Esophagus squamous epithelium (tissue), 5 donors: ENCODE measurements around the gene ENDOU. TPM values are rescaled to one million over a fixed set of nuclear protein-coding genes. Genes with fewer than 3 reads are reported as not detected.

ENCODE experiments used
- DNase-seq: peaks from one replicate; lab custom pipeline; 2025; lab: John Stamatoyannopoulos, UW
- H3K27ac ChIP-seq, 4 donors: fragments of 200-600 bp; sonication (generic); one replicate each; pipeline ENCODE4 v1.5.1; 2016 to 2019; ENCODE audit warnings: mild to moderate bottlenecking in 1 of 4
- H3K27me3 ChIP-seq, 4 donors: fragments of 200-600 bp; sonication (generic); 1 replicate in 3 of 4; 2 replicates in 1 of 4; pipeline versions ENCODE4 v1.5.1 to v1.6.0; 2017 to 2021; ENCODE audit warnings: antibody characterized with exemption in 1 of 4
- H3K36me3 ChIP-seq, 3 donors: fragments of 200-600 bp; sonication (generic); one replicate each; pipeline ENCODE4 v1.5.1; 2016 to 2019
- H3K4me1 ChIP-seq, 3 donors: fragments of 200-600 bp; sonication (generic); one replicate each; pipeline ENCODE4 v1.5.1; 2017 to 2019
- H3K4me3 ChIP-seq, 4 donors: fragments of 200-600 bp; sonication (generic); 1 replicate in 3 of 4; 2 replicates in 1 of 4; pipeline ENCODE4 v1.5.1; 2016 to 2019; ENCODE audit warnings: mild to moderate bottlenecking in 2 of 4, moderate library complexity in 1 of 4
- H3K9me3 ChIP-seq, 3 donors: fragments of 200-600 bp; sonication (generic); one replicate each; pipeline ENCODE4 v1.5.1; 2016 to 2019
- POLR2A ChIP-seq, 4 donors: fragments of 450-650 bp; IDR thresholded peaks; one replicate each; pipeline ENCODE4 v1.6.1; 2017; ENCODE audit warnings: antibody characterized with exemption in 4 of 4, mild to moderate bottlenecking in 4 of 4, moderate library complexity in 3 of 4
- WGBS, 2 donors: methylation state at CpG; one replicate each; pipeline ENCODE4 v1.1.5; 2018; 5-methylcytosine and 5-hydroxymethylcytosine counted together
- intact Hi-C: fragments of 100-400 bp; cut with DNase I; formaldehyde crosslinking; loops from one replicate; pipeline ENCODE4 v1.15.0; 2022
- total RNA-seq, 4 donors: library from RNA; depleted of rRNA; stranded (reverse); fragments of >200 nt; gene quantifications; one replicate each; pipeline ENCODE4 v1.1.0, GENCODE V29; 2016
- TF ChIP-seq, protein P1 (sequence below), 6 experiments: fragments of 450-650 bp in 4 of 6; fragments of 200-600 bp in 2 of 6; sonication (generic) in 2 of 6; IDR thresholded peaks; one replicate each; pipeline ENCODE4 v1.5.1; 2016 to 2019; ENCODE audit warnings: antibody characterized with exemption in 6 of 6, mild to moderate bottlenecking in 4 of 6, moderate library complexity in 4 of 6
- donor health status: DM: yes; HTN: yes; CAD: no.

Gene ENDOU
- total RNA-seq, 4 donors from 2014 or later: 39.8 to 112 (median 46.3) TPM

DNA sequence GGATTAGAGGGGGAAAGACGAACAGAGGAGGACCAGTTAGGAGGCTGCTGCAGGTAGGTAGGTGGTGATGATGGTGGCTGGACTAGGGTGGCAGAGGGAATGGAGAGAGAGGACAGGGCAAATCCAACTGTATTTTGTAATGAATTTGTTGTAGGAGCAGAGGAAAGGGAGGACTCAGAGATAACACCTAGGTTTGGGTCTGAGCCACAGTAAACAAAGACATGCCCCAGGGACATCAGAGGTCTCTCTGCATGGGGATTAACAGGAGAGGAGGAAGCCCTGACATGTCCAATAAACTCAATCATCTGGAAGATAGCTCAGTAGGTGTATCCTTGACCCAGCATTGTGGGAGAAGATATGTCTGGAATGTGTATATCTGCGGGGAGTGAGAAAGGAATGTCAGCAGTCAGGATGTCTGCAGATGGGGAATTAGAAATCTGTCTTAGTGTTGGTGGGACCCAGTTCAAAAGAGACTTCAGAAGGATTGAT is 43.1 kb upstream of the ENDOU start:
- Histone ChIP-seq H3K36me3 (no peaks in the 10 kb centered on the region), H3K4me1 (peaks cover 18 to 85% (median 37%) of the 10 kb centered on the region in 3 donors), H3K27ac (no peak overlapping the region), H3K27me3 (no peaks in the 10 kb centered on the region), H3K9me3 (no peaks in the 10 kb centered on the region), H3K4me3 (no peak overlapping the region)
- DNase-seq: no peak
- intact Hi-C loops: no loop called here
- TF ChIP-seq POLR2A (IDR thresholded peaks at IDR 0.05): no peak
- TF ChIP-seq, protein P1, sequence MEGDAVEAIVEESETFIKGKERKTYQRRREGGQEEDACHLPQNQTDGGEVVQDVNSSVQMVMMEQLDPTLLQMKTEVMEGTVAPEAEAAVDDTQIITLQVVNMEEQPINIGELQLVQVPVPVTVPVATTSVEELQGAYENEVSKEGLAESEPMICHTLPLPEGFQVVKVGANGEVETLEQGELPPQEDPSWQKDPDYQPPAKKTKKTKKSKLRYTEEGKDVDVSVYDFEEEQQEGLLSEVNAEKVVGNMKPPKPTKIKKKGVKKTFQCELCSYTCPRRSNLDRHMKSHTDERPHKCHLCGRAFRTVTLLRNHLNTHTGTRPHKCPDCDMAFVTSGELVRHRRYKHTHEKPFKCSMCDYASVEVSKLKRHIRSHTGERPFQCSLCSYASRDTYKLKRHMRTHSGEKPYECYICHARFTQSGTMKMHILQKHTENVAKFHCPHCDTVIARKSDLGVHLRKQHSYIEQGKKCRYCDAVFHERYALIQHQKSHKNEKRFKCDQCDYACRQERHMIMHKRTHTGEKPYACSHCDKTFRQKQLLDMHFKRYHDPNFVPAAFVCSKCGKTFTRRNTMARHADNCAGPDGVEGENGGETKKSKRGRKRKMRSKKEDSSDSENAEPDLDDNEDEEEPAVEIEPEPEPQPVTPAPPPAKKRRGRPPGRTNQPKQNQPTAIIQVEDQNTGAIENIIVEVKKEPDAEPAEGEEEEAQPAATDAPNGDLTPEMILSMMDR (IDR thresholded peaks at IDR 0.05): no peak
- 43 to 52% methylated on average over 2 of the region's 2 CpGs for WGBS, 2 donors

GRCh38 chr12:47767216-47767724 is 42.0 kb upstream of the ENDOU start:
- Histone ChIP-seq H3K27ac (no peak overlapping the region), H3K36me3 (no peaks in the 10 kb centered on the region), H3K4me3 (no peak overlapping the region), H3K4me1 (peaks cover 19 to 89% (median 38%) of the 10 kb centered on the region in 3 donors), H3K27me3 (no peaks in the 10 kb centered on the region), H3K9me3 (no peaks in the 10 kb centered on the region)
- 34 to 41% methylated on average over 4 of the region's 4 CpGs for WGBS, 2 donors
- no peak for TF ChIP-seq POLR2A (IDR thresholded peaks at IDR 0.05)
- TF ChIP-seq, protein P1 (IDR thresholded peaks at IDR 0.05): peak; percentile 53 to 77 (median 63)
- DNase-seq: no peak
- intact Hi-C loops: no loop called here

DNA sequence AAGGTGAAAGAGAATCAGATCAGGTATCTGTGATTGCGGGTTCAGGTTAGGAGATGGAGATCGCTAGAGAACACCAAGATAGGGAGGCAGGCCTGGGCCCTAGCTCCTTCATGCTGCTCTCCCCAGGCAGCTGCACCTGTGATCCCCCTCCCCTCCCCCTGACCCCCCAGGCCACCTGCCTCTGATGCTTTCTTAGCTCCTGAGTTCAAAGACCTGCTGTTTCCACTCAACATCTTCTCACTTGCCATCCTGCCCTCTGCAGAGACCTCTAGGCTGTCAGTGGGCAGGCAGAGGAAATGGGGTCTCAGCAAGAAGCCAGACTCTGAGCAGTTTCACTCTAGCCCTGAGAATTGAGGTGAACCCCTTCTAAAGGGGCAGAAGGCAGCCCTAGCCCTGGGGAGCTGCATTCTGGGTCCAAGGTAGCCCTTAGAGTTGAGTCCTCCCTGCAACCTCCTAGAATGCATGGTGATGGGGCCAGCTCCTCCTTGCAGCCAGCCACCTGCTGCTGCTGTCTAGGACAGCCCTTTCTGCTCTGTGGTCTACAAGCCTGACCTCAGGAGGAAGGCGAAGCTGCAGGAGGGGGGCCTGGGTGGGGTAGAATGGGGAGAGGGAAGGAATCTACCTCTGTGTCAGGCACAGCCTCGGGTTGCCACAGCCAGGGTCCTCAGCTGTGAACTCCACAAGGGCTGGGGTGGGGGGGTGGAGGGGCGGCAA is 41.4 kb upstream of the ENDOU start:
- intact Hi-C loops: no loop called here
- Histone ChIP-seq H3K36me3 (no peaks in the 10 kb centered on the region), H3K27ac (no peak overlapping the region), H3K4me3 (no peak overlapping the region), H3K27me3 (no peaks in the 10 kb centered on the region), H3K4me1 (peaks cover 19 to 84% (median 38%) of the 10 kb centered on the region in 3 donors), H3K9me3 (no peaks in the 10 kb centered on the region)
- no peak for DNase-seq
- WGBS, 2 donors: 70 to 80% methylated on average over 1 to 3 of the region's 5 CpGs
- no peak for TF ChIP-seq POLR2A (IDR thresholded peaks at IDR 0.05)
- TF ChIP-seq, protein P1 (IDR thresholded peaks at IDR 0.05): no peak

GRCh38 chr12:47763481-47764346 is 38.4 kb upstream of the ENDOU start:
- no peak for DNase-seq
- H3K4me3 ChIP-seq: no peak overlapping the region
- intact Hi-C loops: no loop called here
- no peaks in the 10 kb centered on the region for H3K9me3 ChIP-seq
- TF ChIP-seq, protein P1 (IDR thresholded peaks at IDR 0.05): peak in 1 of 6 experiments; percentile 8
- TF ChIP-seq POLR2A (IDR thresholded peaks at IDR 0.05): no peak
- H3K36me3 ChIP-seq: no peaks in the 10 kb centered on the region
- H3K27ac ChIP-seq: peak overlapping the region; percentile 28 to 61 (median 54)
- WGBS, 2 donors: 47% methylated on average over 6 of the region's 8 CpGs
- H3K27me3 ChIP-seq: no peaks in the 10 kb centered on the region
- H3K4me1 ChIP-seq: peaks cover 29 to 76% (median 39%) of the 10 kb centered on the region in 3 donors
